Glutamatergic neuron (in vitro differentiated cells): ENCODE data around the gene TMEM116. TPM values are rescaled to one million over a fixed set of nuclear protein-coding genes. Genes with fewer than 3 reads are reported as not detected.
"Not testable (repeated sequence)": the region's sequence is repeated elsewhere in the genome, so short reads cannot be mapped to it uniquely, and the experiment has no call there.

Experiments
- DNase-seq: peaks from one replicate; pipeline ENCODE4 v3.0.0; 2022
- H3K27ac Mint-ChIP-seq: one replicate; pipeline ENCODE4 v1.8.0; 2020; ENCODE audit warnings: mild to moderate bottlenecking, mixed read lengths, inconsistent platforms; ENCODE audit not compliant: unreplicated experiment
- H3K27me3 Mint-ChIP-seq: one replicate; pipeline ENCODE4 v1.8.0; 2020; ENCODE audit warnings: mild to moderate bottlenecking, moderate library complexity, mixed read lengths, inconsistent platforms; ENCODE audit not compliant: unreplicated experiment
- H3K36me3 Mint-ChIP-seq: one replicate; pipeline ENCODE4 v1.8.0; 2020; ENCODE audit warnings: mild to moderate bottlenecking, mixed read lengths, inconsistent platforms; ENCODE audit not compliant: unreplicated experiment
- H3K4me1 Mint-ChIP-seq: one replicate; pipeline ENCODE4 v1.8.0; 2020; ENCODE audit warnings: mild to moderate bottlenecking, low read depth, mixed read lengths, inconsistent platforms; ENCODE audit not compliant: unreplicated experiment
- H3K4me3 Mint-ChIP-seq: one replicate; pipeline ENCODE4 v1.8.0; 2020; ENCODE audit warnings: mild to moderate bottlenecking, mixed read lengths, inconsistent platforms; ENCODE audit not compliant: unreplicated experiment
- H3K9me3 Mint-ChIP-seq: one replicate; pipeline ENCODE4 v1.8.0; 2020; ENCODE audit warnings: mild to moderate bottlenecking, moderate library complexity, mixed read lengths, inconsistent platforms; ENCODE audit not compliant: unreplicated experiment
- long read RNA-seq: library from polyadenylated mRNA; unstranded; transcript quantifications from one replicate; pipeline ENCODE4 v2.0.0, GENCODE V29; 2020; ENCODE audit not compliant: unreplicated experiment
- total RNA-seq: library from RNA; stranded (reverse); fragmentation: NEBNext Ultra II Directional; extraction: Animal tissue kit (Norgen Biotek cat#: 25700); gene quantifications from one replicate; pipeline ENCODE4 v1.2.1, GENCODE V29; 2021; ENCODE audit not compliant: unreplicated experiment
- TF ChIP-seq, protein P1 (sequence below): fragments of 200-600 bp; sonication (generic); IDR thresholded peaks from one replicate; pipeline ENCODE4 v1.5.0; 2021; ENCODE audit not compliant: partially characterized antibody, unreplicated experiment

The TMEM116 gene
- 9.7 TPM for total RNA-seq
- long read RNA-seq, partial matches to known transcripts = 0 of 1 reads
- long read RNA-seq, other reads (novel, unspliced or antisense) = 1 of 1 reads

DNA sequence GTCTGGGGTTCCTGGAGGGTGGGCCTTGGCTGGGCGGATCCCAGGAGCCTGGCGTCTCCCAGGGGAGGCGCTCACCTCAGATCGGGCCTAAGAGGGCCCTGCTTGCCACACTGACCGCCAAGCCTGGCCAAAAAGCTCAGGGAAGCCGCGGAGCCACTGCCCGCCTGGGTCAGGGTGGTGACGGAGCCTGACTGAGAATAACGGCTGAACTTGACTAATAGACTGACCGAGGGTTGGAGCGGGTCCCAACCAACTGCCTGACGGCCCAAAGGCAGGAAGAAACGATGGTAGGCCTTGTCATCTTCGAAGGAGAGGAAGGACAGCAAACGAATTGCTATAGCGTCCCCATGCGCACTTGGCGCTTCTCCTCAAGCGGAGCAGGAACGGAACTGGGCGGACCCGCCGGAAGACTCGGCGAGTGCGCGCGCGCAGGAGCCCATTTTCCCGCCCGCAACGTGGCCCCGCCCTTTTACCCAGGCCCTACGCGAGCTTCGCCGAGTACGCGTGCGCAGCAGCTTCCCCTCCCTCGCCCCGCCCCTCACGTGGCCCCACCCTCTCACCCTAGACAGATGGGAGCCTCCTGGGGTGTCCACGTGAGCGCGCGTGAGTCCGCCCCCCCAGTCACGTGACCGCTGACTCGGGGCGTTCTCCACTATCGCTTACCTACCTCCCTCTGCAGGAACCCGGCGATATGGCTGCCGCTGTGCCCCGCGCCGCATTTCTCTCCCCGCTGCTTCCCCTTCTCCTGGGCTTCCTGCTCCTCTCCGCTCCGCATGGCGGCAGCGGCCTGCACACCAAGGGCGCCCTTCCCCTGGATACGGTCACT lies at the start of gene TMEM116, which contains the start of gene ERP29:
TMEM116 (minus strand) TSS at position 391 of the 826 bp plus-strand sequence. CDS start 7,895 bp downstream, outside the sequence.
ERP29 (plus strand) TSS at position 652 of the 826 bp plus-strand sequence; CDS start at position 692, 40 bp downstream.
- H3K4me3 Mint-ChIP-seq = peak within 1 kb of the TSS; percentile 97
- H3K9me3 Mint-ChIP-seq = peaks cover 7% of the 10 kb centered on the region
- H3K27me3 Mint-ChIP-seq = peaks cover 11% of the 10 kb centered on the region
- peaks cover 10% of the 10 kb centered on the region for H3K36me3 Mint-ChIP-seq
- H3K27ac Mint-ChIP-seq = peak within 1 kb of the TSS; percentile 94
- peaks cover 22% of the 10 kb centered on the region for H3K4me1 Mint-ChIP-seq
- TF ChIP-seq, protein P1, sequence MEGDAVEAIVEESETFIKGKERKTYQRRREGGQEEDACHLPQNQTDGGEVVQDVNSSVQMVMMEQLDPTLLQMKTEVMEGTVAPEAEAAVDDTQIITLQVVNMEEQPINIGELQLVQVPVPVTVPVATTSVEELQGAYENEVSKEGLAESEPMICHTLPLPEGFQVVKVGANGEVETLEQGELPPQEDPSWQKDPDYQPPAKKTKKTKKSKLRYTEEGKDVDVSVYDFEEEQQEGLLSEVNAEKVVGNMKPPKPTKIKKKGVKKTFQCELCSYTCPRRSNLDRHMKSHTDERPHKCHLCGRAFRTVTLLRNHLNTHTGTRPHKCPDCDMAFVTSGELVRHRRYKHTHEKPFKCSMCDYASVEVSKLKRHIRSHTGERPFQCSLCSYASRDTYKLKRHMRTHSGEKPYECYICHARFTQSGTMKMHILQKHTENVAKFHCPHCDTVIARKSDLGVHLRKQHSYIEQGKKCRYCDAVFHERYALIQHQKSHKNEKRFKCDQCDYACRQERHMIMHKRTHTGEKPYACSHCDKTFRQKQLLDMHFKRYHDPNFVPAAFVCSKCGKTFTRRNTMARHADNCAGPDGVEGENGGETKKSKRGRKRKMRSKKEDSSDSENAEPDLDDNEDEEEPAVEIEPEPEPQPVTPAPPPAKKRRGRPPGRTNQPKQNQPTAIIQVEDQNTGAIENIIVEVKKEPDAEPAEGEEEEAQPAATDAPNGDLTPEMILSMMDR = peak; percentile 66
- DNase-seq = peak; percentile 100

DNA sequence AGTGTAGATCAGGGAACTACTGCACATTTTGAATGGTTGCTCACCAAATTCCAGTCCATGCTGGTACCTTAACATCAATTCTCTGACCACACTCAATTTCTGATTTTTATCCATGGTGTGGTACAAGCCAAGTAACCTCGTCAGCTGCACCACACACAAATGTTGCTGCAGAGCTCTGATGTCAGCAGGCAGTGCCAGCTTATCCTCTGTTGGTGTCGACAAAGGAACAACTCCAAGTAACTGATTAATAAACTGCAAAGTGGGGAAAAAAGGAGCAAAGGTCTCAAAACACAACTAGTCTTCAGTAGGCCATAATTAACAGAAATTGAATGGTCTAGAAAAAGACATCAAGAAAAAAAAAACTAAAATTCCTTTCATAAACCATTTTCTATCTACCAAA lies 48.2 kb upstream of the TMEM116 start:
- peak overlapping the region; percentile 50 for H3K27ac Mint-ChIP-seq

DNA sequence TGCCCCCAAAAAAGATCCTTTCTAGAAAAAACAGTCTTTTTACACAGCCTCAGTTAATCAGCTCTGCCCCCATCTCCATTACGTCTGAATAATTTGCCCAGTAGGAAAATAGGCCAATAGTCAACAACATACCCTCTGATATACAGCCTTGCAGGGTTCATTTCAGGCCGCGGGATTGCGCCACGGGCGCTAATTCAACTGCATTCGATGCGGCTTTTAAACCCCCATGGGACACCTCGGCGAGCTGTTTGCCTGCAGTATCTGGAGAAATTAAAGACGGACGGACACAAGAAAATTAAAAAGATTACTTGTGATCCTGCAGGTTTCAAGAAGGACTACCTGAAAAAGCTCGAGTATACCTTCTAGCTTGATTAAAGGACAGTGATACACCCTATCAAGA lies 36.4 kb upstream of the TMEM116 start:
- Mint-ChIP-seq H3K4me3 (no peak overlapping the region), H3K36me3 (no peaks in the 10 kb centered on the region), H3K9me3 (no peaks in the 10 kb centered on the region), H3K27ac (no peak overlapping the region), H3K4me1 (no peaks in the 10 kb centered on the region), H3K27me3 (no peaks in the 10 kb centered on the region)
- DNase-seq = no peak
- TF ChIP-seq, protein P1 = no peak

More for the DNA sequence above, 48.2 kb upstream of the TMEM116 start:
- H3K27me3 Mint-ChIP-seq = no peaks in the 10 kb centered on the region
- no peak for DNase-seq
- H3K4me1 Mint-ChIP-seq = no peaks in the 10 kb centered on the region
- H3K36me3 Mint-ChIP-seq = no peaks in the 10 kb centered on the region
- no peak overlapping the region for H3K4me3 Mint-ChIP-seq
- no peaks in the 10 kb centered on the region for H3K9me3 Mint-ChIP-seq
- TF ChIP-seq, protein P1 = no peak

DNA sequence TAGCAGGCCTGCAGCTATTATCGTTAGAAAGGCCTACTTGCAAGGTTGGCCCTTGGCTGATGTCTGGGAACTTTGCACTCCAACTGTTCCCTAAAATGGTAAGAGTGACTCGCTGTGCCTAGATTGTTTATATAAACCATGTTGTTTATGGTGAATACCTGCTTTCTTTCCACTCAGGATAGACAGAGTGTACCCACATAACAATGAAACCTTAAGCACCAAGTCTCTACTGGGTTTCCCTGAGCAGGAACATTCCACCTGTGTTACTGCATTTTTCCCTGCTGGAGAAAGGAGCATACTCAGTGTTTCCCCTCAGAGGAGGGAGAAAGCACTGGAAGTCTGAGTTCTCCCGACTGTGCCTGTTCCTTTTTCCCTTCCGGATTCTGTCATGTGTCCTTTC lies 33.0 kb upstream of the TMEM116 start:
- Mint-ChIP-seq H3K27me3 (no peaks in the 10 kb centered on the region), H3K4me1 (no peaks in the 10 kb centered on the region), H3K9me3 (no peaks in the 10 kb centered on the region)

DNA sequence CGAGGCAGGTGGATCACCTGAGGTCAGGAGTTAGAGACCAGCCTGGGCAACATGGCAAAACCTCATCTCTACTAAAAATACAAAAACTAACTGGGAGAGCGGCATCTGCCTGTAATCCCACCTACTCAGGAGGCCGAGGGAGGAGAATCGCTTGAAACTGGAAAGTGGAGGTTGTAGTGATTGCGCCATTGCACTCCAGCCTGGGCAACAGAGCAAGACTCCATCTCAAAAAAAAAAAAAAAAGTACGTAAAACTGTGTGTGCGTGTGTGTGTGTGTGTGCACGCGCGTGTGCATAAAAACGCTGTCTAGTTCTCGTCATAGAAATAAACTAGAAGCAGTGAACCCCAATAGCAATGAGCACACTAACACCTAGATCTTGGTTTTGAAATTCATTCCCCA lies 23.6 kb upstream of the TMEM116 start:
- H3K9me3 Mint-ChIP-seq, H3K4me1 Mint-ChIP-seq, H3K27ac Mint-ChIP-seq, H3K36me3 Mint-ChIP-seq, DNase-seq, H3K4me3 Mint-ChIP-seq, H3K27me3 Mint-ChIP-seq: not testable (repeated sequence)

More for the DNA sequence above, 33.0 kb upstream of the TMEM116 start:
- DNase-seq = no peak
- no peak overlapping the region for H3K27ac Mint-ChIP-seq
- no peak overlapping the region for H3K4me3 Mint-ChIP-seq
- H3K36me3 Mint-ChIP-seq = no peaks in the 10 kb centered on the region
- TF ChIP-seq, protein P1 = no peak
